Activated CD8-positive, alpha-beta memory T cell treated with anti-CD3 and anti-CD28 coated beads for 36 hours (primary cell): ENCODE data around the gene UNG. TPM values are rescaled to one million over a fixed set of nuclear protein-coding genes. Genes with fewer than 3 reads are reported as not detected.
"Not testable (repeated sequence)": the region's sequence is repeated elsewhere in the genome, so short reads cannot be mapped to it uniquely, and the experiment has no call there.

Experiments
- CTCF ChIA-PET: fragments of 350-600 bp; sonication (Branson Sonifier 250); formaldehyde crosslinking; loops from one replicate; lab custom pipeline; 2021; ENCODE audit warnings: antibody characterized with exemption; lab: Charles Lee
- POLR2A ChIA-PET: fragments of 350-600 bp; sonication (Branson Sonifier 250); formaldehyde crosslinking; loops from one replicate; lab custom pipeline; 2021; ENCODE audit warnings: antibody characterized with exemption; lab: Charles Lee
- total RNA-seq, 2 experiments: library from RNA; stranded (reverse); gene quantifications; one replicate each; pipeline ENCODE4 v1.2.3, GENCODE V29; 2021

Gene UNG
- total RNA-seq = 100 to 1,000 TPM in 1 of 2 experiments, 10 to 100 TPM in 1; 96.7 to 106 TPM

DNA sequence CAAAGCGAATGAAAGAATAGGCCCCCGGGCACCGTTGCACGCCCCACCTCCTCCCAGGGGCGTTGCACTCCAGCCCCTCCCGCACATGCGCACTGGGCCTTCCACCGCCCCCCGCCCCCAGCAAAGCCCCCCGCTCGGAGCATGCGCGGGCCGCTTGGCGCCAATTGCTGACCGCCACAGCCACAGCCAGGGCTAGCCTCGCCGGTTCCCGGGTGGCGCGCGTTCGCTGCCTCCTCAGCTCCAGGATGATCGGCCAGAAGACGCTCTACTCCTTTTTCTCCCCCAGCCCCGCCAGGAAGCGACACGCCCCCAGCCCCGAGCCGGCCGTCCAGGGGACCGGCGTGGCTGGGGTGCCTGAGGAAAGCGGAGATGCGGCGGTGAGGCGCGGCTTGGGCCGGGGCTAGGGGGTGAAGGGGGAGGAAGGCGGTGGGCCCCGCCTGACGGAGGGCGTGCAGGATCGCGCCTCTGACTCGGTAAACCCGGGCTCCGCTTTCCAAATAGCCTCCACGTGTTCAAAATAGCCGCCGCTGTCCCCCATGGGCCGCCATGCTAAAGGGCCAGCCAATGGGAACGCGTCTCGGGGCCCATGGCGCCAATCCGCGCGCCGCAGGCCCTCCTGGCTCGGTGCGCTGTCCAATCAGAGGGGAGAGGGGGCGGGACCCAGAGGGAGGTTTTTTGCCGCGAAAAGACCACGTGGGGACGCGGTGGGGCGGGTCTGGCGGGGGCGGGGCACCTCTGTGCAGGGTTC is at the start of gene UNG:
UNG (plus strand) TSS at position 163 of the 748 bp plus-strand sequence; CDS start at position 246, 83 bp downstream.
- POLR2A ChIA-PET = no interaction called here
- CTCF ChIA-PET = interaction anchor here (0.6 to 2.3 kb wide), 2 partner anchors 14 to 201 kb away, joined by 3 to 8 read pairs; no protein-coding TSS in a partner anchor

DNA sequence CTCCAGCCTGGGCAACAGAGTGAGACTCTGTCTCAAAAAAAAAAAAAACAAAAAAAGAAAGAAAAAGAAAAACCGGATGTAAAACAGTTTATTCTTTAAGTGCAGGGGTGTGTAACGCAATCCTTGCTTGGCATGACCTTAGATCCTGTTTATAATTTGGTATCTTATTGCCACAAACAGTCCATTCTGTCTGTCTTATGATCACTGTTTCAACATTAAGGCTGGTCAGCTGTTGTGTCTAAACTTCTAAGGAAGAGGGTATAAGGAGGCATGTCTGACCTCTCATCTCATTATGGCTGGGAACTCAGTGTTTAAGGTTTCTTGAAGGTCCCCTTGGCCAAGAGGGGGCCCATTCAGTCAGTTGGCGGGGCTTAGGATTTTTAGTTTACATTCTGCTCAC is 48.7 kb upstream of the UNG start:
- CTCF ChIA-PET = interaction anchor here (0.7 kb wide), 1 partner anchor 109 kb away, joined by 3 read pairs; no protein-coding TSS in a partner anchor
- POLR2A ChIA-PET = not testable (repeated sequence)

DNA sequence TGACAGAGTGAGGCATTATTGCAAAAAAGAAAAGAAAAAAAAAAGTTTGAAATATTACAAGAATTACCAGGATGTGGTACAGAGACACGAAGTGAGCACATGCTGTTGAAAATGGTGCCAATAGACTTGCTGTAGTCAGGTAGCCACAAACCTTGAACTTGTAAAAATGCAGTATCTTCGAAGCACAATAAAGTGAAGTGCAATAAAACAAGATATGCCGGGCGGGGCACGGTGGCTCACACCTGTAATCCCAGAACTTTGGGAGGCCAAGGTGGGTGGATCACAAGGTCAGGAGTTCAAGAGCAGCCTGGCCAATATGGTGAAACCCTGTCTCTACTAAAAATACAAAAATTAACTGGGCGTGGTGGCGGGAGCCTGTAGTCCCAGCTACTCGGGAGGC is 47.6 kb upstream of the UNG start:
- CTCF ChIA-PET, POLR2A ChIA-PET: not testable (repeated sequence)

DNA sequence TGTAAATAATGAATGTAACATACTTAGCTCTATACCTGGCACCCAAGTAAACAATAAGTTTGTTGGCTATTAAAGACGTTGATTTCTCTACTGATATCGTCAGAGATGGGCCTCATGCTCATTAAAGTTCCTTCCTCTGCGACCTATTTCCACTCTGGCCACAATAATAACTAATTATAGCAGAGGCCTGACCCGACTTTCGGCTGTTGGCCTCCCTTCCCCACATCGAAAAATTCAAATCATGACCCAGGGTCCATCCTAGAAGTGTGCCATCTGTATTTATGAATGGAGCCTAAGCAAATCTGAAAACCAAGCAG is 45.3 kb upstream of the UNG start:
- CTCF ChIA-PET = interaction anchor here (0.7 kb wide), 2 partner anchors 37 to 40 kb away, joined by 3 read pairs; no protein-coding TSS in a partner anchor
- POLR2A ChIA-PET = interaction anchor here (0.7 kb wide), 1 partner anchor 7 kb away, joined by 7 read pairs; no protein-coding TSS in a partner anchor

DNA sequence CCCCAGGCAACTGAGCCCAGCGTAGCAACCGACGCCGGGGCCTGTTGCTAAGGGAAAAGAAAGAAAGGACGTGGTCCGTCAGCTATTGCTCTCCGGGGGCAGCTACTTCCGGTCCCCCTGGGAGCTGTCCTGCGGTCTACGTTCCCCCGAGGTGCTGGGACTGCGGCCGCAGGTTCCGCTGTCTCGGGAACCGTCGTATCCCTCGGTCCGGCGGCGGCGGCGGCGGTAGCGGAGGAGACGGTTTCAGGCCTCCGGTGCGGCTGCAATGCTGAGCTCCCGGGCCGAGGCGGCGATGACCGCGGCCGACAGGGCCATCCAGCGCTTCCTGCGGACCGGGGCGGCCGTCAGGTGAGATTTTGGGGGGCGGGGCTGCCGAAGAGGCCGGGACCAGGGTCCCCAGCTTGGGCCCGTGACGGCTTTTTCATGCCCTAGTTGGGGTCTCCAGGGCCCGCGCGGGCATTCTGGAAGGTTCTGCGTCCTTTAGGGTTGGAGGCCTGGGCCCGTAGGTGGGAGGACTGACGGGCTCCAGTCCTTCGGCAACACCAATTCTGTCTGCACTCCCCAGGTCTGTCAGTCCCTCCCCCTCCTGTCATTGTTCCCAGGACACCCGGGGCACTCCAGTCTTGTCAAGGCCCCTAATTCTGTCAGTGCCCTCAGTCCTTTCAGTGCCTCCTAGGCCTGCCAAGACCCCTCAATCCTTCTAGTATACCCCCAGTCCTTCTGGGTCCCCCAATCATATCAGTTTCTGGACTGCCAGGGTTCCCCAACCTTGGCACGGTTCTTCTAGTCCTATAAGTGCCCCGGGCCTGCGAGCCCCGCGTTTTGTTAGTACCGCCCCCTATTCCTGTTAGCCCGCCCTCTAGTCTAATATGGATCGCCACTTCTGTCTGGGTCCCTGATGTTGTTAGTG is 44.7 kb upstream of the UNG start, which contains the start of gene USP30:
USP30 (plus strand) TSS at position 163 of the 910 bp plus-strand sequence; CDS start at position 266, 103 bp downstream.
- ChIA-PET POLR2A (no interaction called here), CTCF (interaction anchor here (0.7 kb wide), 1 partner anchor 39 kb away, joined by 3 read pairs; no protein-coding TSS in a partner anchor)

DNA sequence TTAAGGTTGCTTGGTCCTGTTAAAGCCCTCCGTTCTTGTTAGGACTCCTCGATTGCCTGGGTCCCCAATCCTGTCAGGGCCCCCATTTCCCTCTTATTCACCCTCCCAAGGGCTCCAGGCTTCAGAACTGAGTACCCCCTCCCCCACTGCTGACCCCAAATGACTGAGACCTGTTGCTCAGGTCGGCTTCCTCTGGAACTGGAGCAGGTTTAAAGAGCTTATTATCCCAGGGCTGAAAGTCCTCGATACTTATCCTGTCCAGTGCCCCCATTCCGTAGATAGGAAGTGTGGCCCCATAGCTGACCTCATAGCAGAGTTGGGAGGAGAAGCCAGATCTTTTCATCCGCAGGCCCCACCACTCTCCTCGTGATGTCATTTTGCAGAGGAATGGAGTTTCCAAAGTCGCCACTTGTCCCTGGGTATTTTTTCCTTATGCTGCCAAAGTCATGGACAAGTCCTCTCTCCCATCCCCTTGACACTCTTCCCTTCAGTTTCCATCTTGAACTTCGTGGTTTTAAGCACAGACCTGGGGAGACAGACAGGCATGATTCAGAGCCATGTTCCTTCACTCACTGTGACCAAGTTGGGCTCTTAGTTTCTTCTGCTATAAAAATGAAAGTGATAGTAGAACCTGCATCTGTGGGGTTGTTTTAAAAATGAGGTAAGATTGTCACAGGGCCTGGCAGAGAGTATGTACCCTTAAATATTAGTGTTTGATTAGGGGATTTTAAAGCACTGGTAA is 43.8 kb upstream of the UNG start:
- POLR2A ChIA-PET = no interaction called here
- CTCF ChIA-PET = interaction anchor here (0.9 kb wide), 1 partner anchor 39 kb away, joined by 3 read pairs; the partner anchor contains the start of gene ALKBH2

DNA sequence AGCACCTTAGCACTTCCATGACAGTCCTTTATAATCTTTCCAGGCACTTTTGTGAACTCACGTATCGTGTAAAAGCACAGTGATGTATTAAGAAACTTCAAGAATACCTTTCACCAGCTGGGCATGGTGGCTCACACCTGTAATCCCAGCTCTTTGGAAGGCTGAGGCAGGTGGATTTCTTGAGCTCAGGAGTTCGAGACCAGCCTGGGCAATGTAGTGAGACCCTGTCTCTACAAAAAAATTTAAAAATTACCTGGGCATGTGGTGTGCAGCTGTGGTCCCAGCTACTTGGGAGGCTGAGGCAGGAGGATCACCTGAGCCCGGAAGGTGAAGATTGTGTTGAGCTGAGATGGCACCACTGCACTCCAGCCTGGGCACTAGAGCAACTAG is 43.3 kb upstream of the UNG start:
- POLR2A ChIA-PET = not testable (repeated sequence)
- CTCF ChIA-PET = interaction anchor here (0.9 kb wide), 1 partner anchor 39 kb away, joined by 3 read pairs; the partner anchor contains the start of gene ALKBH2

DNA sequence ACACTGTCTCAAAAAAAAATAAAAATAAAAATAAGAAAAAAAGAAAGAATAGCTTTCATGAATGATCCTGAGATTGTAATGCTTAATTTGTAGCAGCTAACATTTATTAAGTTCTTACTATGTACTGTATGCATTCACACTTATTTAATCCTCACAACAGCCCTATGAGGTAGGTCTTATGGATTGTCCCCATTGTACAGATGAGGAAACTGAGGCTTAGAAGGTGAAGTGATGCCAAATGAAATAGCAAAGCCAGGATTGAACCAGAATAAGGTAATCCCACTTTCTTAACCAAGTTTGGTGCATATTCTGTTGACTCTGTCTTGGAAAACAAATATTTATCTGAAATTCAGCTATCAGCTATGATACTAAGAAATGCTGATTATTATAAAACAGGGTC is 42.9 kb upstream of the UNG start:
- POLR2A ChIA-PET = no interaction called here
- CTCF ChIA-PET = no interaction called here

DNA sequence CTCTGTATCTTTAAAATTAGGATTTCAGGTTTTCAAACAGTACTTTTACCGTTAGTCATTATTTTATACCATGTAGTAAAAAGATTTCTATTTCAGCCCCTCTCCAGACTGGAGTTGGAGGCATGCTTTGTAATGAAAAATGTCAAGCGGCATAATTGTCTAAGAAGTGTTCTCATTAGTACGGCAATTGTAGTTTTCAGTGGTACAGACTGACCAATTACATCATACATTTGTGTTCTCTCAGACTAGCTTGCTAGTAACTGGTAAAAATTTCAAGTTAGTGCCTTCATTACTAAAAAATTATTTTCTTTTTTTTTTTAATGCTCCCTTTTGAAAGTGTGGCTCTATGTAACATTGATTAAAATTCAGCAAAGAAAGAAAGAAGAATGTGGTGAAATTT is 40.5 kb upstream of the UNG start:
- ChIA-PET CTCF (no interaction called here), POLR2A (no interaction called here)

DNA sequence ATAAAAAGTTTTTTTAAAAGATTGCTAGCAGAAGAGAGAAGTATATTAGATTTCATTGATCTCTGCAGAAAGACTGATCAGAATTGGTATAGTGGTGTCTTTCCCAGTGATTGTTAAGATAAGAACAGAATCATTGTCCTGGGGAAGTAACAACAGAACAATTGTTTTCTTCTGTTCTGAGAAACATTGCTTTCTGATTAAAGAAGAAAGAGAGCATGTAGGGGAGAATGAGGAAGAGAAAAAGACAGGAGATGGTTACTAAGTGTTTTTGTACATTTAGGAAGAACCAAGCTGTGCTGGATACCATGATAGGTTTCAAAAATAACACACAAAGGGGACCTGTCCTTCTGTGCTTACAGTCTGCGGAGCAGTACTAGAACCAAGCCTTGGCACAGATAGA is 40.0 kb upstream of the UNG start:
- POLR2A ChIA-PET = no interaction called here
- CTCF ChIA-PET = no interaction called here

DNA sequence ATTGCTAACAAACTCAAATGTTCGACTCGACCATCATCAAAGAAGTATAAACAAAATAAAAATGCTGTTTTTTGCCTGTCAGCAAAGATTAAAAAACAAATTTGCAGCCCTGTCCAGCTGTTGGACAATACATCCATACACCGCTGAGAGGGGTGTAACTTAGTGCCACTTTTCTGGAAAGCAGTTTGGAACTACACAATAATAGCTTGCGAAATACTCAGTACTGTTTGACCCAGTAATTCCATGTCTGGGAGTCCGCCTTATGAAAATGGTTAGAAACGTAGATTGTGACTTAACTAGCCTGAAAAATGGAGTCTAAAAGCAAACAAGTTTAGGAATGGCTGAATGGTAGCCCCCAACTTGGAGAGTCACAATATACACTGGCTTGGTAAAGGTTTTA is 38.6 kb upstream of the UNG start:
- POLR2A ChIA-PET = no interaction called here
- CTCF ChIA-PET = no interaction called here

DNA sequence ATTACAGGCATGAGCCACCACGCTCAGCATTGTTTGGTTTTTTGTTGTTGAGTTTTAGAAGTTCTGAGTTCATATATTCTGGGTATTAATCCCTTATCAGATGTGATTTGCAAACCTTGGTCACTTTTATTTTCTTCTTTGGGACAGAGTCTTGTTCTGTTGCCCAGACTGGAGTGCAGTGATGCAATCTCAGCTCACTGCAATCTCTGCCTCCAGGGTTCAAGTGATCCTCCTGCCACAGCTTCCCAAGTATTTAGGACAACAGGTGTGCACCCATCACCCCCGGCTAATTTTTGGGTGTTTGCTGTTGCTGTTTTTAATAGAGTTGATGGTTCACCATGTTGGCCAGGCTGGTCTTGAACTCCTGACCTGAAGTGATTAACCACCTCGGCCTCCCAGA is 33.3 kb upstream of the UNG start:
- ChIA-PET CTCF (no interaction called here), POLR2A (no interaction called here)

DNA sequence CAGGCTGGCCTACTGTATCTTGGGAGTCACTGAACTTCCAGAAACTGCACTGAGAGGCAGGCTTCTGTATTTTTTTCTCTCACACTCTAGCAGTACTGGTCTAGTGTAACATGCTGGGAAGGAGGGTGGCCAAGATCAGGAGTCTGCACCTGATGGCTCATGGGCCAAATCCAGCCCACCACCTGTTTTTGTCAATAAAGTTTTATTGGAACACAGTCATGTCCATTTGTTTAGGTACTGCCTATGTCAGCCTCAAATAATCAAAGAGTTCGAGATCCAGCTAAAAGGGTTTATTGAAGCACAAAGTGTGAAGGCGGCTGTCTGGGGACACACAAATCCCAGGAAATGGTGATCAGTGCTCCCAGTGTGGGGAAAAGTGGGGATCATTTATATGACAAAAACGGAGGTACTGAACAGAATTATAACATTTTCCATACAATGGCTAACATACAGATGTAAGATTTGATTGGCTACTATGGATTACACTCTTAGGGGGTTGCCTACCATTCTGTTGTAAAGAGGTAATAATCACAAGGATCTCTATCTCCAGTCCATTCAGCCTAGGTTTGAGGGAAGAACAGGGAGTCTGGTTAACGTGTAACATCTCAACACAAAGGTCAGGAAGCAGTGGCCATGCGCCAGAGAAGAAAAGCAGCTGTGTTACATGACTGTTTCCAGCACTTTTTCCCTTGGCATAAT is 32.1 kb upstream of the UNG start:
- CTCF ChIA-PET = no interaction called here

DNA sequence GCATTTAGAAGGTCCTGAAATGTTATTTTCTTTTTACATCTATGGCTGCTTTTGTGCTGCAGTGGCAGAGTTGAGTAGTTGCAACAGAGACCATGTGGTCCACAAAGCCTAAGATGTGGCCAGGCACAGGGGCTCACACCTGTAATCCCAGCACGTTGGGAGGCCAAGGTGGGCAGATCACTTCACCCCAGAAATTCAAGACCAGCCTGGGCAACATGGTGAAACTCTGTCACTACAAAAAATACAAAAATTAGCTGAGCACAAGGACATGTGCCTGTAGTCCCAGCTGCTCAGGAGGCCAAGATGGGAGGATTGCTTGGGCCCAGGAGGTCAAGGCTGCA is 31.6 kb upstream of the UNG start:
- ChIA-PET POLR2A (no interaction called here), CTCF (no interaction called here)

More for the DNA sequence above, 32.1 kb upstream of the UNG start:
- POLR2A ChIA-PET = no interaction called here

DNA sequence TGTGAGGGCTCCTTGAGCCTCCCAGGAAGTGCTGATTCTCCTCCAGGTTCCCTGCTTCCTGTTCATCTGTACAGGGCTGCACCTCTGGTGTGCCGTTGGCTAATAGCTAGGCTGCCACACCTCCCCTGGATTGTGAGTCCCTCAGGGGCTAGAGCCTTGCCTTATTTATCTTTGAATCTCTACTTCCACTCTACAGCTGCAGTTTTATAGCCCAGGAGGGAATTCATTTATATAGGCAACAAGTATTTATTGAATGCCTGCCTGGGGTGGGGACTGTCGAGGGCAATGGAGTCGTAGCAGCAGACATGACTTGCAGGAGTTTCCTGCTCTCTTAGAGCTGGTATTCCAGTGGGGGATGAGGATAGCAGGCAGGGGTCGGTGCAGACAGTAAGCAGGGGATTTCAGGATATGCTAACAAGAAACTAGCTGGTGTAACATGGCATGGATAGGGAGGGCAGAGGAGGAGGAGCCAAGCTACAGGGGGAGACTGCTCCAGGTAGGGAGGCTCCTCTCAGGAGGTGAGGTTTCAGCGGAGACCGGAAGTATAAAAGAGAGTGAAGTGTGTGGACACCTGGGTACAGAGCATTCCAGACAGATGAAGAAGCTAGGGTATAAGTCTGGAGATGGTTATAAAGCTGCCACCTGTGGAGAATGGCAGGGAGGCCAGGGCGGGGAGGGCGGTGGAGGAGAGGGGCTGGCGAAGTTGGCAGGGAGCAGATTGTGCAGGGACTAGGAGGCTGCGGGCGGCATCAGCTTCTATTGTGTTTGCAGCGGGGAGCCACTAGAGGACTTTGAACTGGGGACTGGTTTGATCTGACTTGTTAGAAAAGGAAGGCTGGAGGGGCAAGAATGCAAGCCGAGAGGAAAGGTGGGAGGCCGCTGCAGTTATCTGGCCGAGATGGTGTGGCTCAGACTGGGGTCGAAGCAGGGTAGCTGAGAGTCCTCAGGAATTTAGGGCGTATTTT is 27.8 kb upstream of the UNG start:
- ChIA-PET POLR2A (no interaction called here), CTCF (interaction anchor here (1.3 kb wide), 1 partner anchor 23 kb away, joined by 3 read pairs; no protein-coding TSS in a partner anchor)

DNA sequence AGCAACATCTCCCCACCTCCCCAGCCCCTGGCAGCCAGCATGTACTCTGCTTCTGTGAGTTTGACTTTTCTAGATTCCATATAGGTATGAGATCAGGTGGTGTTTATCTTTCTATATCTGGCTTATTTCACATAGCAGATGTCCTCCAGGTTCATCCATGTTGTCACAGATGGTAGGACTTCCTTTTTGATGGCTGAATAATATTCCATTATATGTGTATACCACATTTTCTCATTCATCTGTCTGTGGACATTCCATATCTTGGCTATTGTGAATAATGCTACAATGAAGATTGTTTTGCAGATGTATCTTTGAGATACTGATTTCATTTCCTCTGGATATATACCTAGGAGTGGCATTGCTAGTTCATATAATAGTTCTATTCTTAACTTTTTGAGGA is 22.5 kb upstream of the UNG start:
- ChIA-PET CTCF (no interaction called here), POLR2A (no interaction called here)

DNA sequence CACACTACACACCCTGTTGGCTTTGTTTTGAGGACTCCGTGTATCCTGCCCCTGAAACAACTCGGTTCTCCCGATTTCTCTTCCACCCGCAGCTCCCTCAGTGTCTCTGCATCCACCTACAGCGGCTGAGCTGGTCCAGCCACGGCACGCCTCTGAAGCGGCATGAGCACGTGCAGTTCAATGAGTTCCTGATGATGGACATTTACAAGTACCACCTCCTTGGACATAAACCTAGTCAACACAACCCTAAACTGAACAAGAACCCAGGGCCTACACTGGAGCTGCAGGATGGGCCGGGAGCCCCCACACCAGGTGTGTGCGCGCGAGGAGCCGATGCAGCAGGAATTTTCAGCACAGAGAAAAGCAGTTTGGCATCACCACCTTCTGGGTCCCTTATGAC is 14.6 kb upstream of the UNG start:
- POLR2A ChIA-PET = no interaction called here
- CTCF ChIA-PET = no interaction called here

DNA sequence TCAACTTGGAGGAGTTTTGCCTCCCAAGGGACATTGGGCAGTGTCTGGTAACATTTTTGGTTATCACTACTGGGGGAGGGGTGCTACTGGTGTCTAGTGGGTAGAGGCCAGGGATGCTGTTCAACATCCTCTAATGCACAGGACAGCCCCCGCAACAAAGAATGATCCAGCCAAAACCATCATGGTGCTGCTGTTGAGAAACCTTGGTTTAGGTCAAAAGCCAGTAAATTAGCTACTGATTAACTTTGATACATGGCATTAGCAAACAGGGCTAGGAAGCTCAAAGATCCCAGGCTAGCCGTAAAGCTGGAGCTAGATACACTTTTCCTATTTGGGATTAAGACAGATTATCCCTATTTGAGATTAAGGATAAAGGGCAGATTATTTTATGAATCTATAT is 13.0 kb upstream of the UNG start:
- CTCF ChIA-PET = no interaction called here
- POLR2A ChIA-PET = no interaction called here
